NCI-H1436 treated with DMSO at 0.1 percent for 48 hours (cell line): ENCODE data around the gene RBM47.
"Not testable (repeated sequence)": the region's sequence is repeated elsewhere in the genome, so short reads cannot be mapped to it uniquely, and the experiment has no call there.

Experiments
- DNase-seq: peaks from one replicate; lab custom pipeline; 2025; lab: John Stamatoyannopoulos, UW

The RBM47 gene

GRCh38 chr4:40441430-40441829 is 188.2 kb downstream of the RBM47 start:
- DNase-seq: no peak

- no peak for DNase-seq
Measured at GRCh38 chr4:40439519-40439918, 190.1 kb downstream of the RBM47 start.

GRCh38 chr4:40438384-40439026 is 191.2 kb downstream of the RBM47 start:
- DNase-seq: no peak

- no peak for DNase-seq
Measured at GRCh38 chr4:40437741-40438383, 191.8 kb downstream of the RBM47 start.

- DNase-seq: not testable (repeated sequence)
Measured at GRCh38 chr4:40435306-40435705, 194.4 kb downstream of the RBM47 start.

- DNase-seq: no peak
Measured at GRCh38 chr4:40434126-40434687, 195.5 kb downstream of the RBM47 start.

- no peak for DNase-seq
Measured at GRCh38 chr4:40432504-40432903, 197.2 kb downstream of the RBM47 start.

GRCh38 chr4:40427871-40428270 is 201.8 kb downstream of the RBM47 start:
- DNase-seq: not testable (repeated sequence)

- DNase-seq: no peak
Measured at GRCh38 chr4:40427128-40427527, 202.5 kb downstream of the RBM47 start.

- DNase-seq: no peak
Measured at GRCh38 chr4:40425799-40426574, 203.7 kb downstream of the RBM47 start.

- DNase-seq: no peak
Measured at GRCh38 chr4:40423735-40424134, 205.9 kb downstream of the RBM47 start.

GRCh38 chr4:40421839-40422708 is 207.6 kb downstream of the RBM47 start:
- DNase-seq: no peak

- DNase-seq: no peak
Measured at GRCh38 chr4:40419231-40419912, 210.3 kb downstream of the RBM47 start.

- DNase-seq: no peak
Measured at GRCh38 chr4:40418430-40419230, 211.0 kb downstream of the RBM47 start.

GRCh38 chr4:40417941-40418340 is 211.7 kb downstream of the RBM47 start:
- no peak for DNase-seq

- no peak for DNase-seq
Measured at GRCh38 chr4:40414673-40415072, 215.0 kb downstream of the RBM47 start.

GRCh38 chr4:40412866-40413795 is 216.5 kb downstream of the RBM47 start:
- no peak for DNase-seq

- no peak for DNase-seq
Measured at GRCh38 chr4:40412388-40412787, 217.3 kb downstream of the RBM47 start.

GRCh38 chr4:40409835-40410234 is 219.8 kb downstream of the RBM47 start:
- DNase-seq: no peak
